Upper lobe of left lung (tissue), 6 donors: ENCODE measurements around the gene GPS2. TPM values are rescaled to one million over a fixed set of nuclear protein-coding genes. Genes with fewer than 3 reads are reported as not detected.
A peak's percentile ranks its signal among the peaks of the same experiment; 100 is the strongest.

ENCODE experiments used
- ATAC-seq, 2 donors: fragments of 200-7000 bp; cut with Tn5 transposase; one replicate each; pipeline ENCODE4 v1.9.1; 2022; ENCODE audit warnings: mild to moderate bottlenecking in 2 of 2, moderate library complexity in 2 of 2; ENCODE audit not compliant: low FRiP score in 2 of 2
- DNase-seq, 2 donors: peaks; one replicate each; pipeline ENCODE4 v3.0.0-alpha.2; 2019 to 2020
- H3K27ac ChIP-seq, 4 donors: fragments of 200-600 bp; sonication (generic); one replicate each; pipeline ENCODE4 v1.5.1; 2016 to 2019
- H3K27me3 ChIP-seq, 4 donors: fragments of 200-600 bp; sonication (generic); one replicate each; pipeline ENCODE4 v1.5.1; 2017 to 2019
- H3K36me3 ChIP-seq, 4 donors: fragments of 200-600 bp; sonication (generic); one replicate each; pipeline ENCODE4 v1.5.1; 2016 to 2019
- H3K4me1 ChIP-seq, 4 donors: fragments of 200-600 bp; sonication (generic); one replicate each; pipeline ENCODE4 v1.5.1; 2018 to 2019
- H3K4me3 ChIP-seq, 4 donors: fragments of 200-600 bp; sonication (generic); one replicate each; pipeline ENCODE4 v1.5.1; 2017 to 2019; ENCODE audit warnings: mild to moderate bottlenecking in 2 of 4, moderate library complexity in 1 of 4
- H3K9me3 ChIP-seq, 4 donors: fragments of 200-600 bp; sonication (generic); one replicate each; pipeline ENCODE4 v1.5.1; 2018 to 2019
- EP300 ChIP-seq, 4 donors: sonication (generic); formaldehyde crosslinking; IDR thresholded peaks; one replicate each; pipeline ENCODE4 v1.5.1; 2017; ENCODE audit warnings: antibody characterized with exemption in 4 of 4, control low read depth in 2 of 4
- POLR2A ChIP-seq, 4 donors: fragments of 450-650 bp; IDR thresholded peaks; one replicate each; pipeline ENCODE4 v1.5.1; 2016 to 2017; ENCODE audit warnings: antibody characterized with exemption in 4 of 4, mild to moderate bottlenecking in 2 of 4
- POLR2AphosphoS5 ChIP-seq, 2 donors: sonication (generic); formaldehyde crosslinking; IDR thresholded peaks; one replicate each; pipeline ENCODE4 v1.5.1; 2017; ENCODE audit warnings: antibody characterized with exemption in 2 of 2
- WGBS, 2 donors: methylation state at CpG; one replicate each; pipeline ENCODE4 v1.1.5; 2017 to 2018; 5-methylcytosine and 5-hydroxymethylcytosine counted together
- total RNA-seq, 6 donors: library from RNA; depleted of rRNA in 4 of 6; stranded (reverse); fragments of >200 nt in 4 of 6; gene quantifications; one replicate each; pipeline versions ENCODE4 v1.1.0 to v1.2.1, GENCODE V29; 2016 to 2021
- TF ChIP-seq, protein P1 (sequence below), 6 experiments: fragments of 450-650 bp in 4 of 6; fragments of 200-600 bp in 2 of 6; sonication (generic) in 2 of 6; IDR thresholded peaks; one replicate each; pipeline ENCODE4 v1.5.1; 2016 to 2019; ENCODE audit warnings: antibody characterized with exemption in 6 of 6
- donor health status: DM: no; HTN: no; CAD: no; lungs with moderate emphysema.
- donor health status: DM: no; HTN: yes; CAD: no; lungs with severe emphysema.

GPS2 gene
- total RNA-seq, 6 donors from 2014 or later = 55.2 to 109 (median 95.7) TPM

GRCh38 chr17:7326186-7326585, 11.0 kb upstream of the GPS2 start:
- Histone ChIP-seq H3K4me1 (peaks cover 13 to 26% (median 15%) of the 10 kb centered on the region in 4 donors), H3K4me3 (no peak overlapping the region), H3K27me3 (no peaks in the 10 kb centered on the region), H3K9me3 (no peaks in the 10 kb centered on the region), H3K27ac (no peak overlapping the region), H3K36me3 (peaks cover 15 to 64% (median 47%) of the 10 kb centered on the region in 4 donors)
- 90 to 95% methylated on average over 10 of the region's 11 CpGs for WGBS, 2 donors
- peak in 1 of 2 donors; percentile 57 for DNase-seq
- ATAC-seq = no peak
- no peak for TF ChIP-seq POLR2AphosphoS5 (IDR thresholded peaks at IDR 0.05)
- TF ChIP-seq POLR2A (IDR thresholded peaks at IDR 0.05) = no peak
- no peak for TF ChIP-seq EP300 (IDR thresholded peaks at IDR 0.05)
- TF ChIP-seq, protein P1, sequence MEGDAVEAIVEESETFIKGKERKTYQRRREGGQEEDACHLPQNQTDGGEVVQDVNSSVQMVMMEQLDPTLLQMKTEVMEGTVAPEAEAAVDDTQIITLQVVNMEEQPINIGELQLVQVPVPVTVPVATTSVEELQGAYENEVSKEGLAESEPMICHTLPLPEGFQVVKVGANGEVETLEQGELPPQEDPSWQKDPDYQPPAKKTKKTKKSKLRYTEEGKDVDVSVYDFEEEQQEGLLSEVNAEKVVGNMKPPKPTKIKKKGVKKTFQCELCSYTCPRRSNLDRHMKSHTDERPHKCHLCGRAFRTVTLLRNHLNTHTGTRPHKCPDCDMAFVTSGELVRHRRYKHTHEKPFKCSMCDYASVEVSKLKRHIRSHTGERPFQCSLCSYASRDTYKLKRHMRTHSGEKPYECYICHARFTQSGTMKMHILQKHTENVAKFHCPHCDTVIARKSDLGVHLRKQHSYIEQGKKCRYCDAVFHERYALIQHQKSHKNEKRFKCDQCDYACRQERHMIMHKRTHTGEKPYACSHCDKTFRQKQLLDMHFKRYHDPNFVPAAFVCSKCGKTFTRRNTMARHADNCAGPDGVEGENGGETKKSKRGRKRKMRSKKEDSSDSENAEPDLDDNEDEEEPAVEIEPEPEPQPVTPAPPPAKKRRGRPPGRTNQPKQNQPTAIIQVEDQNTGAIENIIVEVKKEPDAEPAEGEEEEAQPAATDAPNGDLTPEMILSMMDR (IDR thresholded peaks at IDR 0.05) = no peak

- WGBS, 2 donors = 93 to 94% methylated on average over 15 to 18 of the region's 19 CpGs
- peak in 1 of 2 donors; percentile 60 for DNase-seq
- ATAC-seq = no peak
- Histone ChIP-seq H3K4me3 (no peak overlapping the region), H3K27me3 (no peaks in the 10 kb centered on the region), H3K4me1 (peaks cover 8 to 19% (median 9%) of the 10 kb centered on the region in 4 donors), H3K27ac (no peak overlapping the region), H3K9me3 (no peaks in the 10 kb centered on the region), H3K36me3 (peaks cover 15 to 75% (median 57%) of the 10 kb centered on the region in 4 donors)
- TF ChIP-seq EP300 (IDR thresholded peaks at IDR 0.05) = no peak
- TF ChIP-seq, protein P1 (IDR thresholded peaks at IDR 0.05) = no peak
- TF ChIP-seq POLR2AphosphoS5 (IDR thresholded peaks at IDR 0.05) = no peak
- TF ChIP-seq POLR2A (IDR thresholded peaks at IDR 0.05) = no peak
These were observed 9.9 kb upstream of the GPS2 start for GRCh38 chr17:7325031-7325528.

DNA sequence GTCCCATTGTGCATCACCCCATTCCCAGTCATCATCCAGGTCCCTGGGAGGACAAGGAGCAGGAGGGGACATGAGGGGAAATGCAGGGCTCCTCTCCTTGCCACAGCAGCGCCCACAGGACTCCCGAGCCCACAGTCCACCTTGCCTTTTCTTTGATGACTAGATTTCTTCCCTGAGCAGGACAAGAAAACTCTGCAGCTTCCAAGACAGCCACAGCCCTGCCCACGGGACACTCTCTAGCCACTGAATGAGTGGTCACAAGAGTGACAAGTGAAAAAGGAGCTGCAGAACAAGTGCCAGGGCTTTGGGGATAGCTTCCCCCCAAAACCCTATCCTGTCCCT, 9.2 kb upstream of the GPS2 start:
- DNase-seq (no peak), ATAC-seq (no peak)
- Histone ChIP-seq H3K4me3 (no peak overlapping the region), H3K27me3 (no peaks in the 10 kb centered on the region), H3K9me3 (no peaks in the 10 kb centered on the region), H3K27ac (no peak overlapping the region), H3K36me3 (peaks cover 15 to 77% (median 58%) of the 10 kb centered on the region in 4 donors), H3K4me1 (peaks cover 8 to 17% (median 9%) of the 10 kb centered on the region in 4 donors)
- TF ChIP-seq, protein P1 (IDR thresholded peaks at IDR 0.05) = peak in 1 of 6 experiments; percentile 13
- TF ChIP-seq EP300 (IDR thresholded peaks at IDR 0.05) = no peak
- 92 to 97% methylated on average over 3 of the region's 3 CpGs for WGBS, 2 donors

DNA sequence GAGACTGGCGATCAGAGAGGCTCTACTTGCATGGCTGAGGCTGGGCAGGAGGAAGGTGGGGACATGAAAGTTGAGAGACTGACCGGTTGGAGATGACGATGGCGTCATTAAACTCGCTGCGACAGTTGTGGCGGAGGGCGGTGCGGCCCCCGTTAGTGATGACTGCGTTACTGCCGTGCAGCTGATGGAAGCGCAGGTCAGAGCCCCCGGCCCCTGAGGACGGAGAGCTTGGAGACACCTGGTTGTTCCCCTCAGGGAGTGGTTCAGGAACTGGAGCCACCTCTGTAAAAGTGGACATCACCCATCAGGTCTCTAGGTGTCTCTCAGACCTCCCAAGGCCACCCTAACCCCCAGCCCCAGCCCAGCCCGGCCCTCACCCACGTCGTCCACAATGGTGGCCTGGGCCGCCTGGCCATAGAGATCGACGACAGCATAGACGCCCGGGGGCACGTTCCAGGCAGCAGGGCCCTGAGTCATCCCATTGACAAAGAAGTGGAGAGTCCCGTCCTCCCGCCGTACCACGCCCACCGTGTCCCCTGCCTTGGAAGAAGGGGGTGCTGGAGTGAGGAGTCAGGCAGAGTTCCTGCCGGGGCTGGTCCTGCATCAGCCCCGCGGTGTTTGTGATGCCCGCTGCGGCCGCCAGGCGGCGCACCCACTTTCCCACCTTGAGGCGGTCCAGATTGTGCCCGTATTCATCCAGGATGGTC, 8.7 kb upstream of the GPS2 start:
- Histone ChIP-seq H3K4me3 (no peak overlapping the region), H3K36me3 (peaks cover 15 to 81% (median 60%) of the 10 kb centered on the region in 4 donors), H3K4me1 (peaks cover 8 to 16% (median 9%) of the 10 kb centered on the region in 4 donors), H3K27me3 (no peaks in the 10 kb centered on the region), H3K27ac (no peak overlapping the region), H3K9me3 (no peaks in the 10 kb centered on the region)
- DNase-seq (peak; percentile 58 to 95), ATAC-seq (peak in 1 of 2 donors; percentile 61)
- 69 to 93% methylated on average over 22 to 39 of the region's 39 CpGs for WGBS, 2 donors
- TF ChIP-seq POLR2A (IDR thresholded peaks at IDR 0.05) (no peak), POLR2AphosphoS5 (IDR thresholded peaks at IDR 0.05) (no peak)
- TF ChIP-seq, protein P1 (IDR thresholded peaks at IDR 0.05) = peak; percentile 78 to 87 (median 84)
